ENCODE measurements around the gene SCUBE2.

DNA sequence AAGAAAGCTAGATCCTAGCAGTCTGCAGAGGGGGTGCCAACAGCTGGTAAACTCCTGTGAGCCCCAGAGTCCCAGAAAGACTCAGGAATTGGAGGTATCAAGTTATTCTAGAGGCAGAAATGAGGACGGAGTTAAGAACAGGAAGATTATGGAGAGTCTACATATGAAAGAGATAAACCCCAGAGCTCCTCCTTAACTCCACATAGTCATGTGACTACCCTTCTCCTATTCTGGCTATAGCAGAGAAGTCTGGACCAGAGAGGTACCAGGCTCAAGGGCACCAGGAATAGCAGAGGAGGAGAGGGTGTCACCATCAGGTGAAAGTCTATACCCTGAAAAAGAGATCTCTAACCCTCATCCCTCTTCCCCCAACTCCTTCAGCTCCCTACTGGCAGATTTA is 29.6 kb downstream of the SCUBE2 start:
- TF ChIP-seq, protein P1, sequence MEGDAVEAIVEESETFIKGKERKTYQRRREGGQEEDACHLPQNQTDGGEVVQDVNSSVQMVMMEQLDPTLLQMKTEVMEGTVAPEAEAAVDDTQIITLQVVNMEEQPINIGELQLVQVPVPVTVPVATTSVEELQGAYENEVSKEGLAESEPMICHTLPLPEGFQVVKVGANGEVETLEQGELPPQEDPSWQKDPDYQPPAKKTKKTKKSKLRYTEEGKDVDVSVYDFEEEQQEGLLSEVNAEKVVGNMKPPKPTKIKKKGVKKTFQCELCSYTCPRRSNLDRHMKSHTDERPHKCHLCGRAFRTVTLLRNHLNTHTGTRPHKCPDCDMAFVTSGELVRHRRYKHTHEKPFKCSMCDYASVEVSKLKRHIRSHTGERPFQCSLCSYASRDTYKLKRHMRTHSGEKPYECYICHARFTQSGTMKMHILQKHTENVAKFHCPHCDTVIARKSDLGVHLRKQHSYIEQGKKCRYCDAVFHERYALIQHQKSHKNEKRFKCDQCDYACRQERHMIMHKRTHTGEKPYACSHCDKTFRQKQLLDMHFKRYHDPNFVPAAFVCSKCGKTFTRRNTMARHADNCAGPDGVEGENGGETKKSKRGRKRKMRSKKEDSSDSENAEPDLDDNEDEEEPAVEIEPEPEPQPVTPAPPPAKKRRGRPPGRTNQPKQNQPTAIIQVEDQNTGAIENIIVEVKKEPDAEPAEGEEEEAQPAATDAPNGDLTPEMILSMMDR (IDR thresholded peaks at IDR 0.05), result no peak
- no peak for TF ChIP-seq POLR2A (IDR thresholded peaks at IDR 0.05)

Measured in body of pancreas (tissue), 4 donors.